CD14-positive monocyte (primary cell): ENCODE data around the gene TRAF3. TPM values are rescaled to one million over a fixed set of nuclear protein-coding genes. Genes with fewer than 3 reads are reported as not detected.

Experiments
- DNase-seq, 3 donors: peaks; one replicate each; pipeline ENCODE4 v3.0.0-alpha.2; 2011 to 2022
- H2AFZ ChIP-seq: 2 replicates; pipeline ENCODE4 v1.6.0; 2012; ENCODE audit warnings: mild to moderate bottlenecking, low read depth, low read length, inconsistent platforms; ENCODE audit not compliant: insufficient read depth, poor library complexity, severe bottlenecking
- H3K27ac ChIP-seq, 2 donors: 1 replicate in 1 of 2; 2 replicates in 1 of 2; pipeline ENCODE4 v1.5.1; 2012 to 2013; ENCODE audit warnings: low read length in 2 of 2, control low read depth in 1 of 2, inconsistent platforms in 1 of 2, low read depth in 1 of 2, mild to moderate bottlenecking in 1 of 2
- H3K27me3 ChIP-seq, 2 donors: one replicate each; pipeline versions ENCODE4 v1.6.0 to v1.6.1; 2011 to 2013; ENCODE audit warnings: low read length in 2 of 2; ENCODE audit not compliant: control insufficient read depth in 2 of 2, insufficient read depth in 2 of 2
- H3K36me3 ChIP-seq, 2 donors: replicated peaks in 1 of 2; 1 replicate in 1 of 2; 2 replicates in 1 of 2; pipeline versions ENCODE4 v1.5.1 to v1.6.1; 2012 to 2013; ENCODE audit warnings: low read length in 2 of 2, control low read depth in 1 of 2, inconsistent platforms in 1 of 2, mild to moderate bottlenecking in 1 of 2; ENCODE audit not compliant: insufficient read depth in 2 of 2, control insufficient read depth in 1 of 2
- H3K4me1 ChIP-seq, 2 donors: 1 replicate in 1 of 2; 2 replicates in 1 of 2; pipeline versions ENCODE4 v1.5.1 to v1.6.1; 2012 to 2013; ENCODE audit warnings: low read length in 2 of 2, control low read depth in 1 of 2, inconsistent platforms in 1 of 2, mild to moderate bottlenecking in 1 of 2, moderate library complexity in 1 of 2; ENCODE audit not compliant: insufficient read depth in 2 of 2, control insufficient read depth in 1 of 2
- H3K4me2 ChIP-seq: replicated peaks from 2 replicates; pipeline ENCODE3; 2012; ENCODE audit warnings: low read length, moderate library complexity, mild to moderate bottlenecking; ENCODE audit not compliant: poor library complexity, severe bottlenecking; ENCODE audit errors: extremely low read depth
- H3K4me3 ChIP-seq, 3 experiments: fragments of 200-600 bp in 1 of 3; sonication (generic) in 1 of 3; replicated peaks in 1 of 3; 1 replicate in 2 of 3; 2 replicates in 1 of 3; pipeline ENCODE4 v1.5.1; 2011 to 2013; ENCODE audit warnings: low read length in 3 of 3, mild to moderate bottlenecking in 3 of 3, control low read depth in 2 of 3, low read depth in 2 of 3, inconsistent platforms in 1 of 3, moderate library complexity in 1 of 3
- H3K79me2 ChIP-seq: 2 replicates; pipeline ENCODE4 v1.6.0; 2012; ENCODE audit warnings: mild to moderate bottlenecking, control low read depth, inconsistent platforms, low read length, moderate library complexity; ENCODE audit not compliant: insufficient read depth
- H3K9ac ChIP-seq: 2 replicates; pipeline ENCODE4 v1.6.0; 2017; ENCODE audit warnings: low read length, mild to moderate bottlenecking; ENCODE audit not compliant: insufficient read depth, poor library complexity, severe bottlenecking
- H3K9me3 ChIP-seq, 2 donors: replicated peaks in 1 of 2; 1 replicate in 1 of 2; 2 replicates in 1 of 2; pipeline versions ENCODE4 v1.5.1 to v1.6.1; 2012 to 2013; ENCODE audit warnings: low read length in 2 of 2, control low read depth in 1 of 2; ENCODE audit not compliant: control insufficient read depth in 1 of 2, insufficient read depth in 1 of 2
- H4K20me1 ChIP-seq: 2 replicates; pipeline ENCODE4 v1.6.0; 2012; ENCODE audit warnings: mild to moderate bottlenecking, low read length, control low read depth, moderate library complexity; ENCODE audit not compliant: insufficient read depth
- H3K27ac Mint-ChIP-seq, 7 donors: one replicate each; pipeline ENCODE4 v1.8.0; 2020; ENCODE audit warnings: mild to moderate bottlenecking in 7 of 7, mixed read lengths in 7 of 7, moderate library complexity in 6 of 7, inconsistent platforms in 2 of 7
- H3K27me3 Mint-ChIP-seq, 3 donors: one replicate each; pipeline ENCODE4 v1.8.0; 2021 to 2022; ENCODE audit warnings: low read depth in 3 of 3, mild to moderate bottlenecking in 3 of 3, mixed read lengths in 3 of 3, moderate library complexity in 3 of 3, inconsistent platforms in 1 of 3
- H3K36me3 Mint-ChIP-seq, 2 donors: one replicate each; pipeline ENCODE4 v1.8.0; 2020; ENCODE audit warnings: mixed read lengths in 2 of 2, inconsistent platforms in 1 of 2, mild to moderate bottlenecking in 1 of 2
- H3K4me1 Mint-ChIP-seq: one replicate; pipeline ENCODE4 v1.8.0; 2020; ENCODE audit warnings: mild to moderate bottlenecking, mixed read lengths
- H3K4me3 Mint-ChIP-seq, 2 donors: one replicate each; pipeline ENCODE4 v1.8.0; 2020; ENCODE audit warnings: mild to moderate bottlenecking in 2 of 2, mixed read lengths in 2 of 2, moderate library complexity in 1 of 2
- H3K9me3 Mint-ChIP-seq, 7 donors: one replicate each; pipeline ENCODE4 v1.8.0; 2020 to 2022; ENCODE audit warnings: mixed read lengths in 7 of 7, mild to moderate bottlenecking in 6 of 7, moderate library complexity in 6 of 7, inconsistent platforms in 2 of 7
- WGBS: methylation state at CpG from one replicate; pipeline ENCODE4 v1.1.5; 2013; ENCODE audit warnings: missing lambda C conversion rate; ENCODE audit not compliant: insufficient coverage; 5-methylcytosine and 5-hydroxymethylcytosine counted together
- intact Hi-C, 2 donors: fragments of 100-400 bp; cut with micrococcal nuclease; formaldehyde crosslinking; loops; one replicate each; pipeline versions ENCODE4 v1.15.0 to v1.15.1; 2023
- polyA plus RNA-seq, 3 donors: library from polyadenylated mRNA; depleted of rRNA in 1 of 3; unstranded in 2 of 3; stranded (reverse) in 1 of 3; fragments of 300-500 nt in 2 of 3; fragments of >200 nt in 1 of 3; fragmentation: Illumina TruSeq in 2 of 3; gene quantifications; 1 replicate in 2 of 3; 2 replicates in 1 of 3; pipeline ENCODE4 v1.2.3, GENCODE V29; 2012 to 2021
- TF ChIP-seq, protein P1 (sequence below): fragments of 200-600 bp; IDR thresholded peaks from one replicate; pipeline ENCODE4 v1.8.0; 2022; ENCODE audit warnings: antibody characterized with exemption, mild to moderate bottlenecking

TRAF3 gene
- polyA plus RNA-seq, 3 donors = 12.0 to 37.6 (median 17.3) TPM

DNA sequence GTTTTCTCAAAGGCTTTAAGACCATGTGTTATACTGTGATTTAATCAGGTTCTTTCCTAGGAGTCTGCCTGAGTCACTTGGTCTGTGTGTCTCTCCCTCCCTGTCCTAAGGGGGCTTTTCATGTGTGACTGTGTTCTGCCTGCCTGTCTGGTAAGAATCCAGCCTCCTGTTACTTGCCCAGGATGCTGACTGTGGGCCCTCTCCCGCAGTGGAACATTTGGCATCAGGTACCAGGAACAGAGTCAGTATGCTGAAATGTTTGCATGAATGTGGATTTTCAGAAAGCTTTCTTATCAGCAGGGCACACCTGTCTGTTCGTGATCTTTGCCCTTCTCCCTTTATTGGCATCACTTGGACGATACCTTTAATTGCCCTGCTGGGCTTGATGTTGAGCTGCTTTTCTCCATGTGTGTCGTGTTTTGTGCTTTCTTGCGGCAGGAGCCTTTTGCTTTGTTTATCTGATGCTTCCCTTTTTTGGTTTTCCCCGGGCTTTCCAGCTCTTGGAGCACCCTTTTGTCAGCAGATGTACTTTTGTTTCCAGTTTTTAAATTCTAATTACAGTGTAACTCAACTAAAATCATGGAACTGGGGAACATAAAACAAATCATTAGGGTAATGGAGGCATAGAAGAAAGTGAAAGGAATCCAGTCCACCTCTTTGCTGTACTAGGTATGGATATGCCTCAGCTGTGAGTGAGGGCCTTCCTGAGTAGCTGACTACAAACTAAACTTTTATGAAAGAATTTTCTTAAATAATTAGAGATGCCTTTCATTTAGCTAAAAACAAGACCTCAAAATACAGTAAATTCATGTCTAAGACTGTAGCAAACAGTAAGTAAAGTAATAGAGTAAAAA, 72.5 kb downstream of the TRAF3 start:
- intact Hi-C loops = no loop called here
- no peaks in the 10 kb centered on the region for H3K27me3 Mint-ChIP-seq

DNA sequence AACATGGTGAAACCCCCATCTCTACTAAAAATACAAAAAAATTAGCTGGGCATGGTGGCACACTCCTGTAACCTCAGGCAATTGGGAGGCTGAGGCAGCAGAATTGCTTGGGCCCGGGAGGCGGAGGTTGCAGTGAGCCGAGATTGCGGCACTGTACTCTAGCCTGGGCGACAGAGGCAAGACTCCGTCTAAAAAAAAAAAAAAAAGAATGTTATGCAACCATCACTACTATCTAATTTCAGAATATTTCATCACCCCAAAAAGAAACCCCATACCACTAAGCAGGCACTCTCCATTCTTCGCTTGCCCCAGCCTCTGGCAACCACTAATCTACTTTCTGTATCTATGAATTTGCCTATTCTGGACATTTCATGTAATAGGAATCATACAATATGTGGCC, 76.4 kb downstream of the TRAF3 start:
- Histone ChIP-seq H3K36me3 (peaks cover 0 to 14% of the 10 kb centered on the region in 2 donors), H3K4me3 (no peak overlapping the region), H3K79me2 (peaks cover 42% of the 10 kb centered on the region), H3K4me1 (peaks cover 25 to 32% of the 10 kb centered on the region in 2 donors), H3K9me3 (no peaks in the 10 kb centered on the region), H3K4me2 (peak overlapping the region; percentile 13), H4K20me1 (peaks cover 95% of the 10 kb centered on the region), H3K27ac (peak overlapping the region in 1 of 2 donors; percentile 47), H3K9ac (no peak overlapping the region), H2AFZ (no peak overlapping the region), H3K27me3 (no peaks in the 10 kb centered on the region)
- H3K9me3 Mint-ChIP-seq = peaks cover 0 to 4% (median 0%) of the 10 kb centered on the region in 7 donors
- peak; percentile 29 to 42 (median 40) for DNase-seq
- H3K4me1 Mint-ChIP-seq = peaks cover 33% of the 10 kb centered on the region
- H3K27ac Mint-ChIP-seq = peak overlapping the region in 6 of 7 donors; percentile 10 to 80 (median 60)
- peaks cover 24 to 41% of the 10 kb centered on the region in 2 donors for H3K36me3 Mint-ChIP-seq
- no peaks in the 10 kb centered on the region for H3K27me3 Mint-ChIP-seq
- no CpG with 5 or more reads among the region's 7 CpGs for WGBS
- intact Hi-C loops = no loop called here
- TF ChIP-seq, protein P1, sequence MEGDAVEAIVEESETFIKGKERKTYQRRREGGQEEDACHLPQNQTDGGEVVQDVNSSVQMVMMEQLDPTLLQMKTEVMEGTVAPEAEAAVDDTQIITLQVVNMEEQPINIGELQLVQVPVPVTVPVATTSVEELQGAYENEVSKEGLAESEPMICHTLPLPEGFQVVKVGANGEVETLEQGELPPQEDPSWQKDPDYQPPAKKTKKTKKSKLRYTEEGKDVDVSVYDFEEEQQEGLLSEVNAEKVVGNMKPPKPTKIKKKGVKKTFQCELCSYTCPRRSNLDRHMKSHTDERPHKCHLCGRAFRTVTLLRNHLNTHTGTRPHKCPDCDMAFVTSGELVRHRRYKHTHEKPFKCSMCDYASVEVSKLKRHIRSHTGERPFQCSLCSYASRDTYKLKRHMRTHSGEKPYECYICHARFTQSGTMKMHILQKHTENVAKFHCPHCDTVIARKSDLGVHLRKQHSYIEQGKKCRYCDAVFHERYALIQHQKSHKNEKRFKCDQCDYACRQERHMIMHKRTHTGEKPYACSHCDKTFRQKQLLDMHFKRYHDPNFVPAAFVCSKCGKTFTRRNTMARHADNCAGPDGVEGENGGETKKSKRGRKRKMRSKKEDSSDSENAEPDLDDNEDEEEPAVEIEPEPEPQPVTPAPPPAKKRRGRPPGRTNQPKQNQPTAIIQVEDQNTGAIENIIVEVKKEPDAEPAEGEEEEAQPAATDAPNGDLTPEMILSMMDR = no peak
- no peak overlapping the region for H3K4me3 Mint-ChIP-seq

More for the DNA sequence above, 72.5 kb downstream of the TRAF3 start:
- Histone ChIP-seq H3K27ac (peak overlapping the region; percentile 19 to 73), H2AFZ (no peak overlapping the region), H4K20me1 (peaks cover 94% of the 10 kb centered on the region), H3K9me3 (no peaks in the 10 kb centered on the region), H3K27me3 (no peaks in the 10 kb centered on the region), H3K4me3 (peak overlapping the region in 1 of 3 experiments; percentile 9), H3K9ac (peak overlapping the region; percentile 6), H3K4me1 (peaks cover 26 to 32% of the 10 kb centered on the region in 2 donors), H3K4me2 (peak overlapping the region; percentile 4), H3K36me3 (peaks cover 0 to 4% of the 10 kb centered on the region in 2 donors), H3K79me2 (peaks cover 24% of the 10 kb centered on the region)
- WGBS = 10% methylated on average over 3 of the region's 6 CpGs
- DNase-seq = peak in 2 of 3 donors; percentile 10 to 57
- peaks cover 21 to 34% of the 10 kb centered on the region in 2 donors for H3K36me3 Mint-ChIP-seq
- H3K9me3 Mint-ChIP-seq = peaks cover 0 to 3% (median 0%) of the 10 kb centered on the region in 7 donors
- H3K27ac Mint-ChIP-seq = peak overlapping the region in 6 of 7 donors; percentile 5 to 86 (median 66)
- TF ChIP-seq, protein P1 = no peak
- H3K4me1 Mint-ChIP-seq = peaks cover 31% of the 10 kb centered on the region
- H3K4me3 Mint-ChIP-seq = peak overlapping the region in 1 of 2 donors; percentile 23
